GM21825 (cell line): ENCODE data around the gene HSD11B2.
A peak's percentile ranks its signal among the peaks of the same experiment; 100 is the strongest.

ENCODE experiments used
- ATAC-seq: cut with Tn5 transposase; IDR thresholded peaks from one replicate; pipeline ENCODE4 v1.9.1; 2021; ENCODE audit warnings: mild to moderate bottlenecking, moderate library complexity; ENCODE audit not compliant: unreplicated experiment

HSD11B2 gene

GRCh38 chr16:67470359-67470758, 39.4 kb downstream of the HSD11B2 start:
- ATAC-seq = no peak

- no peak for ATAC-seq
Observed at GRCh38 chr16:67471758-67472384, 41.0 kb downstream of the HSD11B2 start.

GRCh38 chr16:67474551-67475455, 43.9 kb downstream of the HSD11B2 start:
- ATAC-seq = no peak

DNA sequence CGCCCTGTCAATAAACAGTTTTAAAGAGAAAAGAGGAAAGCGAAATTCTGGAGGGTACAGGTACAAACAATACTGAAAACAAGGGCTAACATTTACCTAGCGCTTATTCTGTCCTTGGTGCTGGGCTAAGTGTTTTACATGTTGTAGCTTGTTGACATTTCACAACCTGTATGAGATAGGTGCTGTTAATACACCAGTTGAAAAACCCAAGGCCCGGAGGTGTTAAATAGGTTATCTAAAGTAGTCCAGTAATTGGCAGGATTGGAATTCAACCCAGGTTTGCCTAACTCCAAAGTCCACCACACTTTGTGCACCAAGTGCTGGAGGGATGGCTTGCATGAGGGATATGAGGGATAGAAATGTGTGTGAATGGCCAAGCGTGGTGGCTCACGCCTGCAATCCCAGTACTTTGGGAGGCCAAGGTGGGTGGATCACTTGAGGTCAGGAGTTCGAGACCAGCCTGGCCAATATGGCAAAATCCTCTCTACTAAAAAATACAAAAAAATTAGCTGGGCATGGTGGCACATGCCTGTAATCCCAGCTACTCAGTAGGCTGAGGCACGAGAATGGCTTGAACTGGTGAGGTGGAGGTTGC, 47.1 kb downstream of the HSD11B2 start:
- ATAC-seq = no peak

GRCh38 chr16:67480833-67481560, 50.1 kb downstream of the HSD11B2 start, which contains the start of gene ATP6V0D1:
TSS of gene ATP6V0D1 (minus strand) at chr16:67481157. CDS start at chr16:67481086, 71 bp downstream.
- peak; percentile 81 for ATAC-seq

DNA sequence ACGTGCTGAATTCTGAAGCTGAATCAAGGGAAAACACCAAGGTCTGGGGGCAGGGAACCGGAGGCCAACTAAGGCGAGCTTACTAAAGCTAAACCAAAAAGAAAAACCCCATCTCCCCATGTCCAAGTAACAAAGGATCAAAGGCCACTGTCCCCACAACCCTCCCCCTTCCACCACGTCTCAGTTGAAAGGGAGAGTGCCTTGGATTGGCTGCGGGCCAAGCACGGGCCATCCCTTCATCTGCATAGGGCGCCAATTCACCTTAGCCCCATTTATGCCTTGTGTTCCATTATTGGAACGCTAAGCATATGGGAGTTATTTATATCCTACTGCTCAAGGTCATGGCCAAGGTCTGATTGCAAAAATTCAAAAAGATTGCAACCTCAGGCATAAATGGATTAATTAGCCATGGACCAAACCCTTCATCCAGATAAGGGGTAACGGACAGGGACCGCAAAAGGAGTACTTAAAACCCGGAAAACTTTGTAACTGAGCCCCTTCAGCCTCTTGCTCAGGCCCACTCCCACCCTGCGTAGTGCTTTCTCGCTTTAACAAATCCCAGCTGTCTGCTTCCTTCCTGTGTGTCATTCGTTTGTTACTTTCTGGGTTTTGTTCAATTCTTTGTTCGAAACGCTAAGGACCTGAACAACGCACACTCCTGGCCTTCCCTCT, 50.8 kb downstream of the HSD11B2 start:
- ATAC-seq = no peak

DNA sequence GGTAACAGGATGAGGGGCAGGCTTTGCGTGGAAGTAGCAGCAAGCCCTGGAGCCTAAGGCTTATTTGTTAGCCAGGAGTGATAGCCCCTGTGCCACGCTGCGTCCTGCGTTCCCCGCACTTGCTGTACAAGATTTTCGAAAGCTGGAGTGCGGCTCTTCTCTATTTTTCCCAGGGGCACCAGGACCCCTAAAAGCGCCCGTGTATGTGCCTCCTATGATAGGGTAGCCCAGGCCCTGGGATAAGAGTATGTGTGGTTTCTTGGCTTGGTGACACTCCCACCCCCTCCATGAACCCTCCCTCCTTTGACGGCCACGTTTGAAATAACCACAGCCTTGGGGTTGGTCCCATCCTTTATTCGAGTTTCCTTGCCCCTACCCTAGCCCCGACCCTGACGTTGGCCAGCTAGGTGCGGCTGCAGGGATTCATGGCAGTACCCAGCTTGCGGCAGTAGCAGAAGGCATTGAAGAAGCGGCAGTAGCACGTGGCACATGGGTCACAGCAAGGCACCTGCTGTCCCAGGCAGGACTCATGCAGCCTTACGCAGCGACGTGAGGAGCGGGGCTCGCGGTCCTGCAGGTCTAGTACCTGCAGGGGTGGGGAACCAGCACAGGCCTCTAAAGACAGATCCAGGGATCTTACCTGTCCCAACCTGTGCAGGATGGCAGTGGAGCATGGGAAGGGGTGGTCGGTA, 51.5 kb downstream of the HSD11B2 start:
- no peak for ATAC-seq

- ATAC-seq = no peak
Observed at GRCh38 chr16:67483150-67483549, 52.2 kb downstream of the HSD11B2 start, which contains the start of gene AGRP. TSS of gene AGRP (minus strand) at chr16:67483547. CDS start at chr16:67483398, 149 bp downstream.

DNA sequence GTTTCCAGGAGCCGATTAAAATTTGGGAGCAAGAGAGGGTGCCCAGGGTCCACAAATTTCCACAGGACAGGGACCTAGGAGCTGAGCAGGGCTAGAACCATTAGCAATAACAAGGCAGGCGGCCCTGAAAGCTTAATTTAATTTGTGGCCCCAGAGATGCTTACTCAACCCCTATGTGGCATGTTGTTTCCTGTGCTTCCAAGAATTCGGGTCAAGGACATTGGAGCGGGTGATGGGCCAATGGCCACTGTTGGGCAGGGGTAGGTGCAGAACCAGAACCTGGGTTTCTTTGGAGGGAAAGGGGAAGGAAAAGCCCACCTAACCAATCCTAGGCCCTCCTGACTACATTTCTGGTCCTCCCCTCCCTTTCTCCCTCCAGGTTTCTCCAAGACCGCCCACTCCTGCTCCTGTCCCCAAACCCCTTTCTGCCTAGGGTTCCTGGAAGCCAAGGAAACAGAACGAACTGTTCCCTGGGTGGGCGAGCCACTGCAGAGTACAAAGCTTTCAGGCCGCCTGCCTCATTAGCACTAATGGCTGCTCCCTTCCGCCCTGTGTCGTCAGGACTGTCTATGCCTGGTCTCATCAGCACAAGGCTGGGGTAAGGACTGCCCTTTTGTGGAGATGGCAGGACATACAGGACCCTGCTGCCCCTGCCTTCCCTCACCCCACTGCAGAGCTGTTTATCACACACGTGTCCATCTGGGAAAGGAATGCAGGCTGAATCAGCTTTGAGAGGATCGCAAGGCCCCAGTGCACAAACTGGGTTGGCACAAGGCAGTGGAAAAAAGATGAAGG, 53.0 kb downstream of the HSD11B2 start:
- ATAC-seq = no peak

- ATAC-seq = no peak
Observed at GRCh38 chr16:67486805-67487204, 55.9 kb downstream of the HSD11B2 start.
